HG03460 (cell line): ENCODE data around the gene MYCBP.
A peak's percentile ranks its signal among the peaks of the same experiment; 100 is the strongest.
"Not testable (repeated sequence)": the region's sequence is repeated elsewhere in the genome, so short reads cannot be mapped to it uniquely, and the experiment has no call there.

Experiments used
- ATAC-seq: cut with Tn5 transposase; IDR thresholded peaks from one replicate; pipeline ENCODE4 v1.9.1; 2021; ENCODE audit not compliant: unreplicated experiment

Gene MYCBP

GRCh38 chr1:38870996-38871395 lies 2.2 kb downstream of the MYCBP start:
- no peak for ATAC-seq

GRCh38 chr1:38867208-38867607 lies 5.9 kb downstream of the MYCBP start:
- no peak for ATAC-seq

GRCh38 chr1:38865112-38865715 lies 7.9 kb downstream of the MYCBP start:
- no peak for ATAC-seq

- no peak for ATAC-seq
Observed at GRCh38 chr1:38860454-38860795, 12.7 kb downstream of the MYCBP start.

- ATAC-seq: peak; percentile 88
Observed at GRCh38 chr1:38859561-38860453, 13.3 kb downstream of the MYCBP start, which contains the start of gene RRAGC. TSS of gene RRAGC (minus strand) at chr1:38859772. CDS start at chr1:38859646, 126 bp downstream.

GRCh38 chr1:38858833-38859560 lies 14.2 kb downstream of the MYCBP start:
- ATAC-seq: peak; percentile 39

- ATAC-seq: no peak
Observed at GRCh38 chr1:38852780-38853179, 20.4 kb downstream of the MYCBP start.

GRCh38 chr1:38848071-38848470 lies 25.1 kb downstream of the MYCBP start:
- ATAC-seq: no peak

GRCh38 chr1:38846210-38846609 lies 26.9 kb downstream of the MYCBP start:
- ATAC-seq: no peak

GRCh38 chr1:38845088-38845487 lies 28.1 kb downstream of the MYCBP start:
- not testable (repeated sequence) for ATAC-seq

- ATAC-seq: no peak
Observed at GRCh38 chr1:38840281-38840680, 32.9 kb downstream of the MYCBP start.

- ATAC-seq: no peak
Observed at GRCh38 chr1:38839363-38839762, 33.8 kb downstream of the MYCBP start.

- ATAC-seq: not testable (repeated sequence)
Observed at GRCh38 chr1:38836316-38836715, 36.8 kb downstream of the MYCBP start.

- ATAC-seq: peak; percentile 59
Observed at GRCh38 chr1:38834937-38835827, 38.0 kb downstream of the MYCBP start.

GRCh38 chr1:38834221-38834782 lies 38.8 kb downstream of the MYCBP start:
- no peak for ATAC-seq

- no peak for ATAC-seq
Observed at GRCh38 chr1:38833146-38833545, 40.0 kb downstream of the MYCBP start.

- no peak for ATAC-seq
Observed at GRCh38 chr1:38832370-38832734, 40.8 kb downstream of the MYCBP start.

- no peak for ATAC-seq
Observed at GRCh38 chr1:38831731-38832369, 41.3 kb downstream of the MYCBP start.

GRCh38 chr1:38829368-38829767 lies 43.8 kb downstream of the MYCBP start:
- ATAC-seq: no peak

GRCh38 chr1:38827318-38827717 lies 45.8 kb downstream of the MYCBP start:
- no peak for ATAC-seq
